ENCODE measurements around the gene FAM174C.

DNA sequence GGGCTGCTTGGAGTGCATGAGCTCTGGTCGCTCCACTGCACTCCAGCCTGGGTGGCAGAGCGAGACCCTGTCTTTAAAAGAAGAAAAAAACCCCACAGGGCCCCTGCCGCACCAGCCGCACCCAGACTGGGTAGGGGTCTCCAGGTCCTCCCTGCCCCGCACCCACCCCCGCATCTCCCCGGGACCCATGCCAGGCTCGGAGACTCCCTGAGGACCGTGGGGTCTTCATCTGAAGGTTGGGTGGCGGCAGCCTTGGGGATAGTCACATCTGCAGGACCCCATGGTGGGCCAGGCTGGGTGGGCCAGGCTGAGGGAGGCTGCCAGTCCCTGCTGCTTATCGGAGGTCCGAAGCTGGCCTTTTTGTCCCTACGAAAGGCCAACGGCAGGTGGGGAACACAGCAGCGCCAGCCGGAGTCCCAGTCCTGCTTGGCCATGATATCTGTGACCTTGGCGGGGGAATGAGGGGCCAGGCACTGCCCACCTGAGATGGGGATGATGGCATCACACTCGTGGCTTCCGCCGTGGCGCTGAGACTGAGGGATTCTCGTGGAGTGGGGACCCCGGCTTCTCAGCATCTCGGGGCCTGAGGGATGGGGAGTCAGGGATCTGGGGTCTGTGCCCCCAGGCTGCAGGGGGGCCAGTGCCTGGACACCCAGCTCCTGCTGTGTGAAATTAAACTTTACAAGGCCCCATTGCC is 21.4 kb downstream of the FAM174C start:
- TF ChIP-seq POLR2A (IDR thresholded peaks at IDR 0.05; ENCODE audit: low read depth, low read length) (no peak), EZH2 (IDR thresholded peaks at IDR 0.05; ENCODE audit: borderline replicate concordance, low read depth, low read length, severe bottlenecking) (no peak), CTCF (IDR thresholded peaks at IDR 0.05; ENCODE audit: extremely low read depth in 1 of 2, insufficient read depth in 1 of 2, low read depth in 1 of 2, low read length in 2 of 2) (no peak)
